Epithelial cell of esophagus (primary cell): Measurements from ENCODE around the gene NEDD4L.

Source experiments
- DNase-seq: peaks from one replicate; pipeline ENCODE4 v3.0.0; 2010; ENCODE audit warnings: low read depth
- H3K4me3 ChIP-seq: 2 replicates; pipeline ENCODE4 v1.5.1; 2011; ENCODE audit warnings: mild to moderate bottlenecking, low read length, control low read depth
- CTCF ChIP-seq: IDR thresholded peaks from 2 replicates; pipeline ENCODE4 v1.5.1; 2011; ENCODE audit warnings: low read depth, mild to moderate bottlenecking, low read length, control low read depth, inconsistent platforms; ENCODE audit not compliant: insufficient read depth; ENCODE audit errors: missing control alignments

NEDD4L gene

GRCh38 chr18:58297198-58297597 is 253.2 kb downstream of the NEDD4L start:
- H3K4me3 ChIP-seq = no peak overlapping the region
- peak; percentile 58 for DNase-seq
- no peak for TF ChIP-seq CTCF

GRCh38 chr18:58298251-58299134 is 254.5 kb downstream of the NEDD4L start:
- H3K4me3 ChIP-seq = no peak overlapping the region
- DNase-seq = no peak
- TF ChIP-seq CTCF = no peak

GRCh38 chr18:58299135-58299473 is 255.1 kb downstream of the NEDD4L start:
- TF ChIP-seq CTCF = no peak
- no peak for DNase-seq
- H3K4me3 ChIP-seq = no peak overlapping the region

- TF ChIP-seq CTCF = no peak
- DNase-seq = no peak
- H3K4me3 ChIP-seq = no peak overlapping the region
These were observed 255.9 kb downstream of the NEDD4L start for GRCh38 chr18:58299936-58300335.

- TF ChIP-seq CTCF = no peak
- no peak for DNase-seq
- H3K4me3 ChIP-seq = no peak overlapping the region
These were observed 256.8 kb downstream of the NEDD4L start for GRCh38 chr18:58300867-58301266.

GRCh38 chr18:58302811-58303210 is 258.8 kb downstream of the NEDD4L start:
- no peak overlapping the region for H3K4me3 ChIP-seq
- DNase-seq = no peak
- no peak for TF ChIP-seq CTCF

- DNase-seq = no peak
- no peak overlapping the region for H3K4me3 ChIP-seq
- TF ChIP-seq CTCF = no peak
These were observed 259.3 kb downstream of the NEDD4L start for GRCh38 chr18:58303363-58303762.
